NOMO-1 treated with dmso at 0.1 percent for 144 hours (cell line): ENCODE measurements around the gene DNAH10.

Experiments
- DNase-seq: peaks from one replicate; lab custom pipeline; 2025; ENCODE audit not compliant: unreplicated experiment; lab: John Stamatoyannopoulos, UW

The DNAH10 gene

GRCh38 chr12:123929946-123930583 is 168.0 kb downstream of the DNAH10 start:
- no peak for DNase-seq

GRCh38 chr12:123931686-123932321 is 169.7 kb downstream of the DNAH10 start:
- no peak for DNase-seq

DNA sequence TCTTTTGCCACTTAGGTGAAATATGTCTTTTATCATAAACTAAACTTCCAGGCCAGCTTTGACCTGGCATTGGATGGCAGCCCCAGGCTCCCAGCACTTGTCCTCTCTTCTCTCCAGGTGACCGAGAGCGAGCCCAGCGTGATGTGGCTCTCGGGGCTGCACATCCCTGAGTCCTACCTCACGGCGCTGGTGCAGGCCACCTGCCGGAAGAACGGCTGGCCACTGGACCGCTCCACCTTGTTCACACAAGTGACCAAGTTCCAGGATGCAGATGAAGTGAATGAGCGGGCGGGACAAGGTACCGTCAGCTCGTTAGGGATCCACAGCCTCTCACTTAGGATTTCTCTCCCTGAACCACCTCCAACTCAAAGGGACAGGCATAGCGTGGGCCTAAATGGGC is 171.1 kb downstream of the DNAH10 start:
- no peak for DNase-seq

DNA sequence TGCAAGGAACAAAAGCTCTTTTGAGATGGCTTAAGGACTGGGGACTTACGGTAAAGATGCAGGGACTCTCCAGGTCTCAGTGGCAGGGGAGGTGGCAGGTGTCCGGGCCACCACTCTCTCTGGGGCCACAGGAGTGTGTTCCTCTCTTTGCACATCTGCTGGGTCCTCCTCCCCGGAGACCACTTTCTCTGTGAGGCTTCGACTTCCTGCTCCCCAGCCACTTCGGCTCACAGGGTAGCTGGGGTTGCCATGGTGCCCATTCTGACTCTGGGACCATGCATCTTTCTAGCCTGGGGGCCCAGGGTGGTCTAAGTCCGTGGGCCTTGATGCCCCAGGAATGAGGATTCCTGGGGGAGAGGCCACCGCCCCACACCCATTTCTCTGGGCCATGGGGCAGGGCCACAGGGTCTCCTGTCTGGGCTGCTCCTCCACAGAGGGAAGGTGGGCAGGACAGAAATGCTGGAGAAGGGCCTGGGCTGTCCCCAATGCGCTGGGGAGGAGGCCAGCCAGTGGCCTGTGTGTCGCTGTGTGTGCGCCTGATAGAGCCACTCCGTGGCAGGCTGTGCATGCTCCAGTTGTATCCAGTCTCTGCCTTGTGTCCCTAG is 172.0 kb downstream of the DNAH10 start:
- DNase-seq, result no peak

- DNase-seq, result no peak
These were observed 172.7 kb downstream of the DNAH10 start for GRCh38 chr12:123934829-123935228.

GRCh38 chr12:123935956-123936355 is 173.9 kb downstream of the DNAH10 start:
- DNase-seq, result no peak

DNA sequence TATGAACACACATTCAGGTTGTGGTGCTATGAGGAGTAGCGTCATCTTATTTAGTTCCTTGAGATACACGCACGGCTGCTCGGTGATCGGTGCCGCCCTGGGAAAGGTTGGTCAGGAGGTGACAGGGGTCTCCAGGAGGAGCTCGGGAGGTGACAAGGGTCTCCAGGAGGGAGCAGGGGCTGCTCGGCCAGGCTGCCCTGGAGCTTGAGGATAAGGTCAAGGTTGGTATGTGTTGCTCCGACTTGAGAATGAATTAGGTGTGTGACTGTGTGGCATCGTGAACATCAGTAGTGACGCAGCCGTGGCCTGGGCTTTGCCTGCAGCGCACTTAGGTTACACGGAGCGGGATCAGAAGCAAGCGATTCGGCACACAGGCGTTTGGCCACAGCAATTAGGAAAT is 174.4 kb downstream of the DNAH10 start:
- DNase-seq, result no peak

DNA sequence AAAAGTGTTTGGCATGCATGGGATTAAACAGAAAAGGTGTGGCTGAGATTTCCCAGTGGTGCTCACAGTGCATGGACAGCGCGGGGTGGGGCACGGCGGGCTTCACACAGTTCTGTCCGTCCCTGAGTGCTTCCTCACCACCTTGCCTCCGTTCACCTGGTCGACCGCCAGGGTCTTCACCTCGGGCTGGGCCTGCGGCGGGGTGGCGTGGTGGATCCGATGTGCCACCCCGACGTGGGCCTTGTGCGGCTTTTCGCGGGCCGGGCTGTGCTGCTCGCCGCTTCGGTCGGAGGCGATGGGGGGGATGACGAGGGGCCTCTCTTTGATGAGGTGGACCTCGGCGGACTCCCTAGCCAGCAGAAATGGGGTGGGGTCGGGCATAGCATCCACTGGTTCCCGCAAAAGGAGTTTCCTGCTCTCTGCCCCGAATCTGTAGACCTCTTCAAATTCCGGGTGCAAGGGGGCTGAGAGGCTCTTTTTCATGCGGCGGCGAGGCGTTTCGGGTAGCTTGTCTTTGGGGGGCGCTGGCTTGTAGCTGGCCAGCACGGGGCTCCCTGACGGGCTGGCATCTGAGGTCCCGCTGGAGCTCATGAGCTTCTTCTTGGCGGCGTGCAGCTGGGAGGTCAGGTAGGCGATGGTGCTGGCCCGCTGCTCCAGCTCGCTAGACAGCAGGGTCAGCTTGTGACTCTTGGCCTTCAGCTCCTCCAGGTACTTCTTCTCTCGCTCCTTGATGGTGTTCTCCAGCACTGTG is 175.0 kb downstream of the DNAH10 start:
- DNase-seq, result no peak

DNA sequence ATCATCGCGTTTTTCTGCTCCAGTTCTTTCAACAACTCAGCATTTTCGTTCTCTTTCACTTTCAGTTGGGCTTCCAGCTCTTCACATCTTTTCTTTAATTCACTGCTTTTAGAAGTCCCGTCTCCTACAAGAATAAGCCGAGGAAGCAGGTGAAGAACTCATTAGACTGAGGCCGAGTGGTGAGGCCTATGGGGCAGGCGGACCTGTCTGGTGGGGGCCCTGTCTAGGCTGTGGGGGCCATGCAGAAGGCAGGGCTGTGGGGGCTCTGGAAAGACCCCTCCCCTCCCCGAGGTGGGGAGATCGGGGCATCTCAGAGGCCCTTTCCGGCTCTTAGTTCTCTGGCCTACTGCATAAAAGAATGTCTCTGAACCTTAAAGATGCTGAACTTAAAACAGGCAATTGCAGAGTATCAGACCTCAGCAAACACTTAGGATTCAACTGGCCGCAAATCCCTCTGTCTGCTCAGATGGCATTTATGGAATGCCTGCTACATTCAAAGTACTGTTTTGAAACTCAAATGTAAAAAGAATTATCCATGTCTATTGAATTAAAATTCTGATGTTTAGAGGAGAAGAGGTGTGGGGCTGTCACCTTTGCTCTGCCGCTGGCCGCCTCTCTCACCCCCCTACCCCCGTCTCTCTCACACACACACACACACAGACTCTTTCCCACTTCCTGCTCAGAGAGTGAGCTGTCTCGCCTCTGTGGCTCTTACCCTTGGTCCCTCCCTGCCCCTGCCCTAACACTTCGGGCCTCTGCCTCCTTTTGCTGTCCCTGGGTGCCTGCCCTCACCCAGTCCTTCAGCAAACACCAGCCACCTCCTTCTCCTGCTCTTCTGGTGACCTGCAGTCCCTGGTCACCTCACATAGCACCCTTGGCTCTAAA is 175.8 kb downstream of the DNAH10 start:
- DNase-seq, result no peak

- no peak for DNase-seq
These were observed 176.8 kb downstream of the DNAH10 start for GRCh38 chr12:123938679-123939480.

GRCh38 chr12:123939716-123940626 is 177.9 kb downstream of the DNAH10 start:
- DNase-seq, result no peak

GRCh38 chr12:123940627-123940966 is 178.5 kb downstream of the DNAH10 start:
- DNase-seq, result no peak

GRCh38 chr12:123941000-123941399 is 178.9 kb downstream of the DNAH10 start:
- DNase-seq, result no peak

DNA sequence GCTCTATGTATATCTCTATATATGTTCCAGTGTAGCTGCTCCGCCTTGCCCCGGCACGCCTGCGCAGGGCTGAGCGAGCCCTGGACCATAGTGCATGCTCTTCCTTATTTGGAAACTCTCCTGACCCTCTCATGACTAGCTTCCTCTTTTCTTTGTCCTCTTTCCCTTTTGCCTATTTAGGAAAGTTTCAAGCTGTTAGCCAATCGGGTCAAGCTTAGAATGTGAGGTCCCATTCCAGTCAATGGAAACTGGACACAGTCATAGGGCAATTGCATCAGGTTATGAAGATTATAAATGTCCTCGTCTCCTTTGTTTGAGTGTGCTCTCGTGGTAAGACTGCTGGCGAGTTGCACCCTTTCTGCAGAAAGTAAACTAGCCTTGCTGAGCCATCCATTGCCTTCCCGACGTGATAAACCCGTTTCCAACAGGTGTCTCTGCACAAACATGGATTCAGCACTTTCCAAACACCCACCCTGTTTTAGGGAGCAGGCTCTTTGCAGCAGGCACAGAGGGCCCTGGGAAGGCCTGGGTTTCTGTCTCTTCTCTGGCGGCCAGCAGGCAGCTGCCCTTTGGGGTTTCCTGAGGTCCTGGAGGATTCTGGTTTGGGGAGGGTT is 179.6 kb downstream of the DNAH10 start:
- no peak for DNase-seq

DNA sequence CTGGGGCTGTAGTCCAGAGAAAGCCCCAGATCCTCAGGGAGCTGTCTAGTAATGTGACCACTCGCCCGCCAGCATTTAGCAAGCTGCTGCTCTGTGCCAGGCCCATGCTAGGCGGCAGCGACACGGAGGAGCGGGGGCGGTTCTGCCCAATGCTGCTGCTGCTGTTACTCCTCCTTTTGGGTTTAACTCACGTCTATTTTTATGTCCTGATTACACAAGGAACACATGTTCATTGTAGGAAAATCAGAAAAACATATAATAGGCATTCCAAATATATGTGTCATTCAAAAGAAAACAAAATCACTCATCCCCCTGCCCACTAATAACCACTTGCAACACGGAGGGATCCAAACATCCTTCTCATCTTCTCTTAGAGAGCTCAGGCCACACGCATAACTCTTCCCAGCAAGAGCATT is 180.1 kb downstream of the DNAH10 start:
- DNase-seq, result no peak

DNA sequence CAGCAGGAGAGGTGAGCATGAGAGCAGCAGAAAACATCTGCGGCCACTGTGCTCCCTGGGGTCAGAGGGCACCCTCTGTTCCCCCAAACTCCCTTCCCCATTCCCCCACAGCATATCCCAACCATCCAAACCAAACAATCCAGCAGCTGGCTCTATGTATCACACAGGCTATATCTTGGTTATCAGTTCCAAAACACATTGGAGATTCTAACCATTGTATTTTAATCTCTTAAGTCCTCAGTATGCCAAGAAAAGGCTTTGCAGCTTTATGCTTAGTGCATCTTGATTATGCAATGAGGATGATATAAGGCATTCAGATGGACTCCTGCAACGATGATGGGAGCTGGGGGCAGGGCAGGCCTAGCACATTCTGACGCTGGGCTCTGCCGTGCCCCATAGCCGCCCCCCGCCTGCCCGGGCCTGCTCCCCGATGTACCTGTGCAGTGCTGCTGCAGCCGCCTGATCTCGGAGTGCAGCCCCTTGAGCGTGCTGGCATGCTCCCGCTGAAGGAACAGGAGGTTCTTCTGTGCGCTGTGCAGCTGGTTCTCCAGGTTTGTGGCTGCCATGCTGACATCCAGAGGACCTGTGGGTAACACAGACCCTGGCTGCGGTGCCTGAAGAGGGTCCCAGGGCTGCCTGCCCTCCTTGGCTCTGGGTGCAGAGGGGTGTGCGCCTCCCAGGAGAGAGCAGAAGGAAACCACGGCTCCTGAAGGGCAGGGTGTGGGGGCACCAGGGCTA is 181.0 kb downstream of the DNAH10 start:
- DNase-seq, result no peak

GRCh38 chr12:123943816-123944215 is 181.7 kb downstream of the DNAH10 start:
- no peak for DNase-seq

GRCh38 chr12:123944696-123945095 is 182.6 kb downstream of the DNAH10 start:
- no peak for DNase-seq
